GM18858 (cell line): ENCODE data around the gene RAB27B.
"Not testable (repeated sequence)": the region's sequence is repeated elsewhere in the genome, so short reads cannot be mapped to it uniquely, and the experiment has no call there.

Experiments
- ATAC-seq: cut with Tn5 transposase; IDR thresholded peaks from one replicate; pipeline ENCODE4 v1.9.1; 2021; ENCODE audit not compliant: unreplicated experiment

RAB27B gene

GRCh38 chr18:54828281-54828881 is at the start of gene RAB27B:
Gene RAB27B, plus strand, starts transcription at chr18:54828477. Its CDS starts 49,109 bp downstream, at chr18:54877586.
- no peak for ATAC-seq

GRCh38 chr18:54780285-54780861 is 47.9 kb upstream of the RAB27B start:
- no peak for ATAC-seq

- no peak for ATAC-seq
Measured at GRCh38 chr18:54780970-54781369, 47.3 kb upstream of the RAB27B start.

GRCh38 chr18:54783139-54783538 is 45.1 kb upstream of the RAB27B start:
- ATAC-seq = no peak

- ATAC-seq = no peak
Measured at GRCh38 chr18:54786206-54786605, 42.1 kb upstream of the RAB27B start.

GRCh38 chr18:54787121-54787520 is 41.2 kb upstream of the RAB27B start:
- no peak for ATAC-seq

GRCh38 chr18:54787616-54788015 is 40.7 kb upstream of the RAB27B start:
- ATAC-seq = no peak

GRCh38 chr18:54790109-54790508 is 38.2 kb upstream of the RAB27B start:
- no peak for ATAC-seq

- ATAC-seq = no peak
Measured at GRCh38 chr18:54791657-54792056, 36.6 kb upstream of the RAB27B start.

- no peak for ATAC-seq
Measured at GRCh38 chr18:54792079-54792478, 36.2 kb upstream of the RAB27B start.

GRCh38 chr18:54794823-54795222 is 33.5 kb upstream of the RAB27B start:
- no peak for ATAC-seq

- no peak for ATAC-seq
Measured at GRCh38 chr18:54798186-54798585, 30.1 kb upstream of the RAB27B start.

- no peak for ATAC-seq
Measured at GRCh38 chr18:54801374-54801773, 26.9 kb upstream of the RAB27B start.

GRCh38 chr18:54802178-54802577 is 26.1 kb upstream of the RAB27B start:
- ATAC-seq = no peak

GRCh38 chr18:54802686-54803395 is 25.4 kb upstream of the RAB27B start:
- no peak for ATAC-seq

GRCh38 chr18:54805571-54806334 is 22.5 kb upstream of the RAB27B start:
- ATAC-seq = no peak

- no peak for ATAC-seq
Measured at GRCh38 chr18:54806526-54806925, 21.8 kb upstream of the RAB27B start.

GRCh38 chr18:54807303-54807702 is 21.0 kb upstream of the RAB27B start:
- ATAC-seq = no peak

GRCh38 chr18:54810662-54811061 is 17.6 kb upstream of the RAB27B start:
- ATAC-seq = not testable (repeated sequence)

- ATAC-seq = peak; percentile 65
Measured at GRCh38 chr18:54812885-54813284, 15.4 kb upstream of the RAB27B start.

- no peak for ATAC-seq
Measured at GRCh38 chr18:54813305-54813704, 15.0 kb upstream of the RAB27B start.
